ENCODE measurements around the gene TCF15. TPM values are rescaled to one million over a fixed set of nuclear protein-coding genes. Genes with fewer than 3 reads are reported as not detected.
A peak's percentile ranks its signal among the peaks of the same experiment; 100 is the strongest.

The TCF15 gene
- total RNA-seq, 4 donors from 2014 or later: 3.6 to 10.7 (median 4.1) TPM

DNA sequence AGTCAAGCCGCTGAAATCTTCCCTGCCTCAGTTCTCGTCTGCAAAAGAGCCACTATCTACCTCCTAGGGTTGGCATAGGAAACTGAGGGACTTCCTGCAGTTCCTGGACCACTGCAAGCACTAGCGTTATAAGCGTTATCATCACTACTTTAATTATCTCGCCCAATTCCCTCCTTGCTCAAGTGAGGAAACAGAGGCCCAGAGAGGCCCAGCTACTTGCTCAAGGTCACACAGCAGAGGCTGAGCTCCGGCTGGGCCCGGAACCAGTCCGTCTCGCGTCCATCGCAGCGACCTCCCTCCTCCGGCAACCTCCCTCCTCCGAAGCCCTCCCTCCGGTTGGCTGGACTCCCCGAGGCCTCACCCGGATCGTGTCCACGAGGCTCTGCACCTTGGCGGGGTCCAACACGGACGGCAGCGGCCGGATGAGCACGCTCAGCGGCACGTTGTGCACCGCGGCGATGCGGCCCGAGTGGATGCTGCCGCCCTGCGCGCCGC is 42.6 kb upstream of the TCF15 start:
- Histone ChIP-seq H3K9me3 (no peaks in the 10 kb centered on the region), H3K4me3 (peak overlapping the region; percentile 76 to 99 (median 82)), H3K36me3 (peaks cover 0 to 36% of the 10 kb centered on the region in 2 donors), H3K27ac (peak overlapping the region; percentile 83 to 99 (median 88)), H3K4me1 (peaks cover 19 to 21% of the 10 kb centered on the region in 2 donors), H3K27me3 (no peaks in the 10 kb centered on the region)
- TF ChIP-seq, protein P1, sequence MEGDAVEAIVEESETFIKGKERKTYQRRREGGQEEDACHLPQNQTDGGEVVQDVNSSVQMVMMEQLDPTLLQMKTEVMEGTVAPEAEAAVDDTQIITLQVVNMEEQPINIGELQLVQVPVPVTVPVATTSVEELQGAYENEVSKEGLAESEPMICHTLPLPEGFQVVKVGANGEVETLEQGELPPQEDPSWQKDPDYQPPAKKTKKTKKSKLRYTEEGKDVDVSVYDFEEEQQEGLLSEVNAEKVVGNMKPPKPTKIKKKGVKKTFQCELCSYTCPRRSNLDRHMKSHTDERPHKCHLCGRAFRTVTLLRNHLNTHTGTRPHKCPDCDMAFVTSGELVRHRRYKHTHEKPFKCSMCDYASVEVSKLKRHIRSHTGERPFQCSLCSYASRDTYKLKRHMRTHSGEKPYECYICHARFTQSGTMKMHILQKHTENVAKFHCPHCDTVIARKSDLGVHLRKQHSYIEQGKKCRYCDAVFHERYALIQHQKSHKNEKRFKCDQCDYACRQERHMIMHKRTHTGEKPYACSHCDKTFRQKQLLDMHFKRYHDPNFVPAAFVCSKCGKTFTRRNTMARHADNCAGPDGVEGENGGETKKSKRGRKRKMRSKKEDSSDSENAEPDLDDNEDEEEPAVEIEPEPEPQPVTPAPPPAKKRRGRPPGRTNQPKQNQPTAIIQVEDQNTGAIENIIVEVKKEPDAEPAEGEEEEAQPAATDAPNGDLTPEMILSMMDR (IDR thresholded peaks at IDR 0.05 in 4 of 5, conservative IDR thresholded peaks at IDR 0.05 in 1 of 5): no peak
- TF ChIP-seq POLR2A (IDR thresholded peaks at IDR 0.05): no peak
- intact Hi-C loops (cut with DNase I; ENCODE audit: low total_unique reads) (loop anchor here (1.0 to 5.0 kb wide), 7 partner anchors 15 to 470 kb away; partner anchors contain the start of genes CSNK2A1, FAM110A and RBCK1), in situ Hi-C loops (cut with MboI; ENCODE audit: low sequenced_read_pairs in 4 of 4) (loop anchor here in 2 of 4 donors (10.0 kb wide), 2 partner anchors 98 to 108 kb away; partner anchors contain the start of gene CSNK2A1 (in 1 of the 2))
- ATAC-seq (peak; percentile 15 to 18), DNase-seq (peak in 1 of 2 donors; percentile 34)

DNA sequence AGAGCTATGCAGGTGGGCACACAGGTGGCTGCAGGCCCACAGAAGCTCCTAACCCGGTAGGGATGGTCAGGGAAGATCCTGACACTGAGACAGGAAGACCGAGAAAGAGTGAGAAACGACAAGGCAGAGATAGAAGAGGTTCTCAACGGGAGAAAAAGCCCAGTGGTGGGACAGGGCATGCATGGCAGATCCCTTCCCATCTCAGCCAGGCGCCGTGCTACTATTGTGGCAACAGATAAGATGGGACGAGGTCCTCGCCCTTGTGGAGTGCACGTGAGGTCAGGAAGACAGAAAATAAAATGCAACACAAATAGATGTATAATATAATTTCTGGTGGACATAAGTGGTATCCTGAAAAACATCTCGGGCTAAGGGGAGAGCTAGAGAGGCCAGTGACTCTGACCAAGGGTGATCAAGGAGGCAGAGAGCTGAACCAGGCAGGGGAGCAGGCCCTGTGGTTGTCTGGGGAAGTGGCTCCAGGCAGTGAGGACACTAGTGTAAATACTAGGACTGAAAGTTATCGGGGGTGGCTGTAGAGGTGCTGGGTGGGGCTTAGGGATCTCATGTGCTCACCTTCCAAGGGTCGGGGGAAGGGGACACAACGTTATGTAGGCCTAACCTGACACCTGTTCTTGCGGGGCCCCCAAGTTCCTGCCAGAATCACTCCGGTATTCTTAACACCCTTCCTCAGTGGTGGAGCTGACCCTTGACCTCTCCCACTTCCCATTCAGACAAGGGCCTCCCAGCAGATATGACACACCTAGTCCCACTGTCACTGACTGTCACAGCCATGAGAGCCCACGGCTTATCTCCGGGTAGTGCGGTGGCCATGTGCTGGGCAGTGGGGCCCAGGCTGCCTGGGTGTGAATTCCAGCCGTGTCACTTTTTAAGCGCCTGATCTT is 41.9 kb upstream of the TCF15 start:
- Histone ChIP-seq H3K36me3 (peaks cover 0 to 42% of the 10 kb centered on the region in 2 donors), H3K27me3 (no peaks in the 10 kb centered on the region), H3K27ac (peak overlapping the region; percentile 83 to 99 (median 88)), H3K9me3 (no peaks in the 10 kb centered on the region), H3K4me1 (peaks cover 19 to 22% of the 10 kb centered on the region in 2 donors), H3K4me3 (peak overlapping the region; percentile 76 to 99 (median 82))
- TF ChIP-seq POLR2A (IDR thresholded peaks at IDR 0.05): no peak
- TF ChIP-seq, protein P1 (IDR thresholded peaks at IDR 0.05 in 4 of 5, conservative IDR thresholded peaks at IDR 0.05 in 1 of 5): no peak
- intact Hi-C loops (cut with DNase I; ENCODE audit: low total_unique reads): loop anchor here (2.0 to 5.0 kb wide), 6 partner anchors 85 to 470 kb away; partner anchors contain the start of genes CSNK2A1, FAM110A and RBCK1
- ATAC-seq (peak; percentile 22 to 33), DNase-seq (peak in 1 of 2 donors; percentile 19)
- in situ Hi-C loops (cut with MboI; ENCODE audit: low sequenced_read_pairs in 4 of 4): loop anchor here in 2 of 4 donors (10.0 kb wide), 2 partner anchors 97 to 107 kb away; partner anchors contain the start of gene CSNK2A1 (in 1 of the 2)

DNA sequence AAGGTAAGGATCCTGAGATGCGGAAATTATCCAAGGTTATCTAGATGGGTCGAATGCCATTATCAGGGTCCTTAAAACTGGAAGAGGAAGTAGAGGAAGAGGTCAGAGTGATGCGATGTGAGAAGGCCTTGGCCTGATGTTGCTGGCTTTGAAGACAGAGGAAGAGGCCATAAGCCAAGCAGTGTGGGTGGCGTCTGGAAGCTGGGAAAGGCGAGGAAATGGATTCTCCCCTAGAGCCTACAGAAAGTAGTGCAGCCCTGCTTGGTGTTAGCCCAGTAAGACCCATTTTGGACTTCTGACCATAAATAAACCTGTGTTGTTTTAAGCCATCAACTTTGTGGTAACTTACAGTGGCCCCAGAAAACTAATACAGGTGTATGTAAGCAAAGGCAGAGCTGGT is 40.8 kb upstream of the TCF15 start:
- Histone ChIP-seq H3K27me3 (no peaks in the 10 kb centered on the region), H3K27ac (peak overlapping the region; percentile 27 to 99 (median 88)), H3K36me3 (peaks cover 0 to 42% of the 10 kb centered on the region in 2 donors), H3K9me3 (no peaks in the 10 kb centered on the region), H3K4me1 (peaks cover 19 to 26% of the 10 kb centered on the region in 2 donors), H3K4me3 (peak overlapping the region in 2 of 4 donors; percentile 9 to 76)
- intact Hi-C loops (cut with DNase I; ENCODE audit: low total_unique reads): loop anchor here (5.0 kb wide), 5 partner anchors 86 to 471 kb away; partner anchors contain the start of genes CSNK2A1 and RBCK1
- in situ Hi-C loops (cut with MboI; ENCODE audit: low sequenced_read_pairs in 4 of 4): loop anchor here in 2 of 4 donors (10.0 kb wide), 2 partner anchors 96 to 106 kb away; partner anchors contain the start of gene CSNK2A1 (in 1 of the 2)
- no peak for DNase-seq
- no peak for TF ChIP-seq POLR2A (IDR thresholded peaks at IDR 0.05)
- TF ChIP-seq, protein P1 (IDR thresholded peaks at IDR 0.05 in 4 of 5, conservative IDR thresholded peaks at IDR 0.05 in 1 of 5): peak in 2 of 5 experiments; percentile 20 to 24
- no peak for ATAC-seq

DNA sequence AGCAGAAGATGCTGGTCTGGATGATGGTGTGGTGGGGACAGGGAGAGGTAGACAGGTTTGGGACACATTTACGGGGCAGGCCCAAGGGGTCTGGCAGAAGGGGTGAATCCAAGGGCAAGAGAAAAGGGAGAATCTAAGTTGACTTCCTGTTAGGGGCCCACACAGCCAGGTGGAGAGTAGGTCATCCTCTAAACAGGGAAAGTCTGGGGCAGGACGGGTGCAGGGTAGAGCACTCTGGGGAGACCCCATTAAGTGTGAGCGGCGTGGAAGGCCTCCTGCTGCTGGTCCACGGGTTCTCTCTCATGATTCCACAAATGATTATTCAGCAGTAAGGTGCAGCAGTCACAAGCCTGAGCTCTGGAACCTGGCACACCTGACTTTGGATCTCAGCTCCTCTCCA is 40.2 kb upstream of the TCF15 start:
- in situ Hi-C loops (cut with MboI; ENCODE audit: low sequenced_read_pairs in 4 of 4) (loop anchor here in 2 of 4 donors (10.0 kb wide), 2 partner anchors 95 to 105 kb away; partner anchors contain the start of gene CSNK2A1 (in 1 of the 2)), intact Hi-C loops (cut with DNase I; ENCODE audit: low total_unique reads) (loop anchor here (5.0 kb wide), 5 partner anchors 87 to 472 kb away; partner anchors contain the start of genes CSNK2A1 and RBCK1)

More for the DNA sequence above, 40.2 kb upstream of the TCF15 start:
- Histone ChIP-seq H3K27ac (peak overlapping the region in 2 of 4 donors; percentile 27 to 99), H3K36me3 (peaks cover 0 to 42% of the 10 kb centered on the region in 2 donors), H3K4me3 (no peak overlapping the region), H3K27me3 (no peaks in the 10 kb centered on the region), H3K9me3 (no peaks in the 10 kb centered on the region), H3K4me1 (peaks cover 19 to 29% of the 10 kb centered on the region in 2 donors)
- TF ChIP-seq POLR2A (IDR thresholded peaks at IDR 0.05): no peak
- TF ChIP-seq, protein P1 (IDR thresholded peaks at IDR 0.05 in 4 of 5, conservative IDR thresholded peaks at IDR 0.05 in 1 of 5): no peak
- DNase-seq: no peak
- no peak for ATAC-seq

Data from gastrocnemius medialis (tissue), 4 donors.